ENCODE data around the gene STEAP1B.

The STEAP1B gene

GRCh38 chr7:22397981-22398380, 102.0 kb downstream of the STEAP1B start:
- peak; percentile 2 for DNase-seq

DNA sequence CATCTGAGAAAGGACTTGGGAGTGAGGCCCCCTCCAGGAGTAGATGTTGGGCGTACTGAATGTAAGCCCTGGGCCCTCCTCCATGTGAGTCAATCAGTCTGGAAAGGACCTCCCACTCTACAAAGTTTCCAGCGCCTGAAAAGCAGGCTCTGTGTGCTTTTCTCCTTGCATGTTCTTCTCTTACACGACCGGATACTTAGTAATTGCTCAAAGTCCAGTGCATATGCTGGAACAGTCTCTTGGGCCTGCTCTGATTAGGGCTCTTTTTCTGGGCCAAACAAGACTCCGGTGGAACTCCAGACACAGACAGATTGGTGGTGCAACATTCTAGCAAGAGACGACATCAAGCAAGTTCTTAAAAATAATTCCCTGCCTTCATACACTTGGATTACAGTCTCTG, 104.8 kb downstream of the STEAP1B start:
- DNase-seq = no peak

DNA sequence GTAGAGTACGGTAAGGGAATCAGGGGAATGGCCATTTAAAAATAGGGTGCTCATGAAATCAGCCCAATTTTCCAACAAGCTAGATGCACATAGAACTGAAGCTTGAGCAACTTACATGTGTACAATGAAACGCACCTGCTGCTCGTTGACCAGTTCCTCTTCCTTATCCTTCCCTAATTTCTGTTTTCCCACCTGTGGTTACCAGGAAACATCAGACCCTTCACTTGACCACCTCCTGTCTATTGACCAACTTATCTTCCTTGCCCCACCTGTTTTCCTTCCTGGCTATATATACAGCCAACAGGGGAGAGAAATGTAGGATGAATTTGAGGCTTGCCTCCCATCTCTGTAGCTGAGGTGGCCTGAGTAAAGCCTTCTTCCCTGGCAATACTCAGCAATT, 105.2 kb downstream of the STEAP1B start:
- no peak for DNase-seq

DNA sequence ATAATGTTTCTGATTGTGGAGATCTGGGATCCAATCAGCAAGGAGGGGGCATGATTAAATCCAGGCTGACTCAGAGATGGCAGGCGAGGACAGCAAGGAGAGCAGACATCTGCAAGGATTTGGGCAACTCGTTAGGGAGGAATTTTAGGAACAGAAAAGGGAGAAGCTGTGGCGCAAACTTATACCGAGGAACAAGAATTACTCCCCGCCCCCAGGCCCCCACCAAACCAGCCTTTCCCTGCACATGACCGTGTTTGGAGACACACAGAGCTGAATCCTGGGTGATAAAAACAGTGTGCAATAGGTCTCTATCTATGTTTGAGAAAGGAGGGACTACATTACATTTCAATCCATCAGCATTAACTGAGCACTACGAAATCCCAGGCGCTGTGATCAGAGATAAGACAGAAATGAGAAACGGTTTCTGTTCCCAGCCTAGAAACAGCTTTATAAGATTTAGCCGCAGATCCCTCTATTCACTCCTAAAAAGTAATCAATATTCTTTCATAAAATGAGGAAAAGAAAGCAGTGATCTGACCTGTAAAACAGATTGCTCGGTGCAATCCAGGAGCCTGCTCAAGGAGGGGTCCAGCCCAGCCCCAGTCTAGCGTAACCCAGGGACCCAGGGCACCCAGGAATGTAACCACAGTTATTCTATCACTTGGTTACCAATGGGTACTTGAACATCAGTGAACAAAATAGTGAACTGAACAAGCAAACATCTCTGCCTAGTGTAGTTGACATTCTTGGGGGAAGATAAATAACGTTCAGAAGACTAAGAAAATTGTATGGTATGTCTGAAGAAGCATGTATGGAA, 105.9 kb downstream of the STEAP1B start:
- peak; percentile 3 for DNase-seq

- DNase-seq = no peak
Observed at GRCh38 chr7:22390516-22390915, 109.5 kb downstream of the STEAP1B start.

DNA sequence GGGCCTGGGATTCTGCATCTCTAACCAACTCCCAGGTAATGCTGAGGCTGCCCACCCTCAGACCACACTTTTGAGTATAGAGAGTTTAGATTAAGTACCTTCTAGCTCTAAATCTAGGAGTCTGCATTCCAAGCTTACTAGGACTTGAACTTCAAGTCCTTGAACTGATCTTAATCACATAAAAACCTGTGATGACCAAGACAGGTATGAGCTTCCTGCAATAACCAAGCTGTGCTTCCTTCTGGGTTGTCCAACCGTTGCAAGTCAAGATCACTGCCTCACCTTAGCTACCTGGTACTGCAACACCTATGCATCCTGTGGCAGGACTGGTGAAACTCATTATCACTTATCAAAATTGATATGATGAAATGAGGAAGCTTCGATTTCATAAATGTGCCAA, 110.1 kb downstream of the STEAP1B start:
- no peak for DNase-seq

DNA sequence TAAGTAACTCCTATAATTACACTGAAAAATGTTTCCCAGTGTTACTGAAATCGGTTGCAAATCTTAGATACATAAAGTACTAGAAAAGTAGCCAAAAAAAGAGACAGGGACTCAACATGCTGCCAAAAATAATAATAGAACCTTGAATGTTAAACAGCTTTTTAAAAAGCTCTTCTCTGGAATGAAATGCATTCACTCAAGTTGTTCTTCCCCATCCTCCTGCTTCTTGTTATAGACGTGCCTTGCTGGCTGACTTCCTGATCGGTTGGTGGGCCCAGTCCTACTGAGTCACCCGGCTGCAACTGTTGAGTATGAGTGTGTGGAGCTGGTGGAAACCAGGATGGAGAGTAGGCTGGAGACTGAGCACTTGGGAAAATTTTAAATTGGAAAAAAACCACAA, 112.4 kb downstream of the STEAP1B start:
- peak; percentile 62 for DNase-seq

GRCh38 chr7:22386865-22387264, 113.1 kb downstream of the STEAP1B start:
- no peak for DNase-seq

- no peak for DNase-seq
Observed at GRCh38 chr7:22386206-22386858, 113.7 kb downstream of the STEAP1B start.

GRCh38 chr7:22385326-22385725, 114.7 kb downstream of the STEAP1B start:
- no peak for DNase-seq

DNA sequence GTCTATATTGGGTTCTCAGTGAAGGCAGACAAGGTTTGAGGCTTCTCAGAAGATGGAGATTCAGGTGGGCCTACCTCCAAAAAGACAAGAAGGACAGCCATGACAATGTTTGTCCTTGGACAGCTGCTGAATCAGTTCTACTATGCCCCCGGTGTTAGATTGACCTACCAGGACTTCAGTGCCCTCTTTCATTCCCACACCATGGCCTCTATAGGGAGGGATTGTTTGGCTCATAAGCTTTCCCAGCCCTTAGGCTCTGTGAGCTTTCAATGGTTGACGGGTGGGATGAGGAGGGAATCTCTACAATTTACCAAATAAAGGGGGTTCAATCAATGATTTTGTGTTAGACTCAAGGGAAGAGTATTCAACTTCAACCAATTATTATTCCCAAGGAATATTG, 119.7 kb downstream of the STEAP1B start:
- no peak for DNase-seq

GRCh38 chr7:22378199-22378980, 121.6 kb downstream of the STEAP1B start:
- DNase-seq = no peak

DNA sequence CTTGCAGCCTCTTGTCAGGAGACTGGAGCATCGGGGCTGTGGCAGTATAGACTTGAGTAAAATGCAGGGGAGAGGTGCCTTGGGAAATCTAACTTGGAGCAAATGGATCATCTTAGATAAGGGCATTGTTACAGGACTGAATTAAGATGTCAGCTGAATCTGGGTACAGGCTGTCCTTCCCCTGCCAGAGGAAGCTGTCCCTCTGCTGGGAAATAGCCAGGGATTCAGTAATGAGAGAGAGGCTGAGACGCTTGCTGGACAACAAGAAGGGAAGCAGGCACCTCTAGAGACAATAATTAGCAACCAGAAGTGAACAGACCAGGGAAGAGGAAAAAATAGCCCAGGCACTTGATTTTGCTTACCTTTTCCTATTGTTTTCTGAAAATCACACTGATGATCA, 122.3 kb downstream of the STEAP1B start:
- DNase-seq = no peak

DNA sequence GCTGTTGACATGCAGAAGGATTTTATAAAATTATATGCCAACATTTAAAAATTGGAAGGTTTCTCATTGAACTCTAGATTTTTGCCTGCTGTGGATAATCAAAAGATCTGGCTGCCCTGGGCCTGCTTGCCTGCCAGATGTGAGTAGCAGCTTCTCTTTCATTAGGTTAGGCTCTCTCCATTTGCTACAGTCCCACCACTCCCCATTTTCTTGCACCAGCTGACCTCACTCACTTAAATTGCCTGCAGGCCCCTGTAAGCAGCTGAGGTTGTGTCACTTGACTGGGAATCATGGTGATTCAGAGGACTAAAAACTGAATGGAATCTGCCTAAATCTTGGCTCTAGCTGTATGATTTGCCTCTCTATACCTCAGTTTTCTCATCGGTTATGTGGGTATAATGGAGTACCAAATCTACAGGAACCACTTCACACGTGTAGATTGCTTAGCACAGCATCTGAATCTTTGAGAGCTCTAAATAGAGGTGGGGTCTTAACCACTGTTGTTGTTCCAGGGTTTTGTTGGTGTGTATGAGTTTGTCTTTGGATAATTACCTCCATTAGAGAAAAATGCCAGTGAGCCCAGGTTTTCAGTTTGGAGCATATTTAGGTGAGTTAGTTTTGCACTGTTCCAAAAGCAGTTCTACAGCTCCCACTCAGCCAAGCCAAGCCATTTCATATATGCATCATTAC, 124.5 kb downstream of the STEAP1B start:
- no peak for DNase-seq

DNA sequence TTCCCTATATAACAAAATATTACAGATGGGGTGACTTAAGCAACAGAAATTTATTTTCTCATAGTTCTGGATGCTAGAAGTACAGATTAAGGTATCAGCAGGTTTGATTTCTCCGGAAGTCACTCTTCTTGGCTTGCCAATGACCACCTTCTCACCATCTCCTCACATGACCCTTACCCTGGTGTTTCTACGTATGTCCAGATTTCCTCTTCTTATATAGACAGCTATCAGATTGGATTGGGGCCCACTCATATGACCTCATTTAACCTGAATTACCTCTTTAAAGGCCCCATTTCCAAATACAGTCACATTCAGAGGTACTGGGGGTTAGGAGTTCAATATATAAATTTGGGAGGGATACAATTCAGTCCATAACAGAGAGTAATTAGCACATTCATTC, 126.1 kb downstream of the STEAP1B start:
- DNase-seq = no peak

DNA sequence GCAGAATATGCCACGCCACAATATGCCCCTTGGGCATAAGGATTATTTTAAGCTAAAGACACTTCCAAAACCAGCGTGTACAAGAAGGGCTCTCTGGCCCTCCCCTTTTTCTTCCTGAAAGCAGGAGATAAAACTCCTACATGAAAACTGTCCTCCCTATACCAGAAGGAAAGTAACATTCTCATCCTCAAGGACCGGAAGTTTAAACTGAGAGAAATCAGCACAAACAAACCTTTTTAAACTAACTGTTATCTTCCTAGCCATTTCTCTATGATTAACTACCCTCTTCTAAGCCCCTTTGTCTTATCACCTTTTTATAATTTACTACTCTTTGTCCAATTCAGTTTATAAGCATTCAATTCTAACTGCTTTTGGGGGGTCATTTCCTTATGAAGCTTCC, 126.6 kb downstream of the STEAP1B start:
- no peak for DNase-seq

DNA sequence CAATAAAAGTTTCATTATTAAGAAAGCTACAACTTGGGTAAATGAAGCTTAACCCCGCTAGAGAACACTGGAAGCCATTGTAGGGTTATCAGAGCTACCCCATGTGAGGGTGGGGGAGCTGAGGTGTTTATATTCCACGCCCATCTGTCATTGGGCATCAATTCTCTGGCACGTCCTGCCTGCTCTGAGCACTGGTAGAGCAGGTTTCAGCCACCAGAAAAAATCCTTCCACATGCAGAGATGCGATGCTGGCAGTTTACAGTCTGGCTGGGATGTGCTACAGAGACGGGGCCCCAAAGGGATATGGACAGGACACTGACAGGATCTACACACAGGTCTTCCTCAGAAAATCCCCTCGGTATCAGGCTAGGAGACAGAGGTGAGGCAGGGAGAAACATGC, 127.1 kb downstream of the STEAP1B start:
- DNase-seq = no peak

DNA sequence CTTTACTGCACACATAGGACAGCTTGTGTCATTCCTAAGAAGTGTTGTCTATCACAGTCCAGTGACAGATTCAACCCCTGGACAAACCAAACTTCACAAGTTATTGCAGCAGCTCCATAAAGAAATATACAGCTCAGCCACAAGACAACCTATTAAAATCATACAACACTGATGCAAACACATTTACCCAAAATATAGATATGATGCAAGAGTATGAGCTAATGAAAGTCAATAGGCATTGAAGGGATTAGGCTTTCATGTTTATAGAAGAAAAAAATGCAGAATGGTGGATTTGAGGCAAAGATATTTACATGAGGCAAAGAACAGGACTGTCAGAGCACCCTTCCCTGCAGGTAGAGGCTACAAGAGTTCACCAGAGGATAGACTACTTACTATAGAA, 128.1 kb downstream of the STEAP1B start:
- no peak for DNase-seq

Data from fibroblast of skin of right biceps (primary cell).